Retinal pigment epithelial cell (primary cell): ENCODE results near the gene UTF1.
A peak's percentile ranks its signal among the peaks of the same experiment; 100 is the strongest.

Experiments used
- DNase-seq: peaks from one replicate; pipeline ENCODE4 v3.0.0-alpha.2; 2010; ENCODE audit warnings: low read depth
- H3K4me3 ChIP-seq: 2 replicates; pipeline ENCODE4 v1.5.1; 2011; ENCODE audit warnings: mild to moderate bottlenecking, low read length, control low read depth, moderate library complexity
- TF ChIP-seq, protein P1 (sequence below): conservative IDR thresholded peaks from 2 replicates; pipeline ENCODE4 v1.5.1; 2011; ENCODE audit warnings: low read depth, low read length, control low read depth, inconsistent platforms

Gene UTF1

DNA sequence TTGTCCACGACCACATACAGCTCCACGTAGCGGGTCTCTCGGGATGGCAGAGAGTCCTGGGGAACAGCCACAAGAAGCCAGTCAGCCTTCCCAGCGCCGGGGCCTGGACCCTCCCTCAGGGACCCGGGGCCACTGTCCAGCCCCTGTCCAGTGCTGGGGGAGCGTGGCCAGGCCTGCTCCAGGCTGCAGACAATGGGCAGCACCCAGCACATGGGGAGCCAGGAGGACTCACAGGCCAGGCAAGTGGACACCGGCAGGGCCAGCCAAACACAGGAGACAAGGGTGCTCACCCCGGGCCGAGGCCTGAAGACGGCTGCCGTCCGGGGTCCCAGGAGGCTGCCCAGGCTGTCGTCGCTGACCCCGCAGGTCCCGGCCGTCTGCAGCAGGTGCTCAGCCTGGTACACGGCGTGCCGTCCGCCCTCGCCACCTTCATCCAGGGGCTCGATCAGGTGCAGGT, 43.0 kb downstream of the UTF1 start:
- no peak for DNase-seq
- TF ChIP-seq, protein P1, sequence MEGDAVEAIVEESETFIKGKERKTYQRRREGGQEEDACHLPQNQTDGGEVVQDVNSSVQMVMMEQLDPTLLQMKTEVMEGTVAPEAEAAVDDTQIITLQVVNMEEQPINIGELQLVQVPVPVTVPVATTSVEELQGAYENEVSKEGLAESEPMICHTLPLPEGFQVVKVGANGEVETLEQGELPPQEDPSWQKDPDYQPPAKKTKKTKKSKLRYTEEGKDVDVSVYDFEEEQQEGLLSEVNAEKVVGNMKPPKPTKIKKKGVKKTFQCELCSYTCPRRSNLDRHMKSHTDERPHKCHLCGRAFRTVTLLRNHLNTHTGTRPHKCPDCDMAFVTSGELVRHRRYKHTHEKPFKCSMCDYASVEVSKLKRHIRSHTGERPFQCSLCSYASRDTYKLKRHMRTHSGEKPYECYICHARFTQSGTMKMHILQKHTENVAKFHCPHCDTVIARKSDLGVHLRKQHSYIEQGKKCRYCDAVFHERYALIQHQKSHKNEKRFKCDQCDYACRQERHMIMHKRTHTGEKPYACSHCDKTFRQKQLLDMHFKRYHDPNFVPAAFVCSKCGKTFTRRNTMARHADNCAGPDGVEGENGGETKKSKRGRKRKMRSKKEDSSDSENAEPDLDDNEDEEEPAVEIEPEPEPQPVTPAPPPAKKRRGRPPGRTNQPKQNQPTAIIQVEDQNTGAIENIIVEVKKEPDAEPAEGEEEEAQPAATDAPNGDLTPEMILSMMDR = no peak
- H3K4me3 ChIP-seq = no peak overlapping the region

DNA sequence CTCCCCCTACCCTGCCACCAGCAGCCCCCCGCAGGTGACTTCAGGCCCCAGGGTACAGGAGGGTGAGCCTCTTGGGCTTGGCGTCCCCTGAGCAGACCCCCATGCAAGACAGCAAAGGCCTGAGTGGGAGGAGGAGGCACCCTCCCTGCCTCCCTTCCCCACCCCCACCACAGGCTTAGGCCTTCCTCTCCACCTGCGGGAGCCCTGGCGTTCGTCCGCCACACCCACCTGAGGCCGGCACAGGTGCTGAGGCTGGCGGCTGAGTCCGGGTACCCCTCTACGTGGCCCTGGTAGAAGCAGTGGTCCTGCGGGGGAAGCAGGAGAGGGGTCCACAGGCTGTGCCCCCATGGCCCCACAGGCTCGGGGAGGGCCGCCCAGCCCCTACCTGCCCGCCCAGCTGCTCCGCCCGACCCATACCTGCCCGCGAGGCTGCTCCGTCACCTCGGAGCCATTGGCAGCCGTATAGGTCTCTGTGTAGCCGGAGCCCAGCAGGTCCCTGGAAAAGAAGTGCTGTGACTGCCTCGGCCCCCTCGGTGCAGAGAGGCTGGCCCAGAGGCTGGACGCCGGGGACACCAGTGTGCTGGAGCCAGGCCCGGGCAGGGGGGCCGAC, 43.6 kb downstream of the UTF1 start:
- no peak overlapping the region for H3K4me3 ChIP-seq
- TF ChIP-seq, protein P1 = no peak
- DNase-seq = no peak

DNA sequence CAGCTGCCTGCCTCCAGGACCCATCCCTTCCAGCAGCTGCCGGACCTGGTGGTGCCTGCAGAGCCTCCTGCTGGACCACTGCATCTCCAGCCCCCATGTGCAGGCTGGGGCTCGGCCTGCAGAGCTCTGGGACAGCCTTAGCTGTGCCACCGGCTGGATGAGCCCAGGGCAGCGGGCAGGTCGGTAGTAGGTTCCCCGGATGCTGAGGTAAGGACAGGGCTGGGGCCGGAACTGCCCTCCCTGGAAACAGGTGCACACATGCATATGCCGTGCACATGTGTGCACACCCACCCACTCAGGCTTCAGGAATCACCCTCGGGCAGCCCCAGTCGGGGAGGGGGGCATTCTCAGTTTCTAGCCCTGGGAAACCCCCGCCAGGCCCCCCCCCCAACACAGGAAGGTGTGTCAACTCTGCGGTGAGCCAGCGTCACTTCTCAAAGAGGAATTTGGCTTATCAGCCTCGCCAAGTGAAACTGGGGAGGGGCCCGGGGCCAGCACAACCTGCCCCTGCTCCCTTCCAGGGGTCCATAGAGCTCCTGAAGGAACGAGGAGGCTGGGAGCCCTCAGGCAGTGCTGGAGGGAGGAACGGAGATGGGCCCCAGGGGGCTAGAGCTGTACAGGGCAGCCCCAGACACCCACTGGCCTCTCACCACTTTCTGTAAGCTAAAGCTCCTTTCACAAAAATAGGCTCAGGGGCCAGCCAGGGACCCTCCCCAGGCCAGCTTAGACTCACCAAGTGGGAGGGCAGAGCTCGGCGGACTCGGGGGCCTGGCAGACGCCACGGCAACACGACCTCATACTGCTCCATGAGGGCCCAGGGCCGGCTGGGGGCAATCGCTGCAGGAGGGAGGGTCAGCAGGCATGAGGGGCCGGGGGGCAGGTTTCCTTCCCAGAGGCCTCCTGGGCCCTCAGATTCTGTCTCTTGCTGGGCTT, 45.0 kb downstream of the UTF1 start:
- DNase-seq = no peak
- TF ChIP-seq, protein P1 = no peak
- peak overlapping the region; percentile 31 for H3K4me3 ChIP-seq

DNA sequence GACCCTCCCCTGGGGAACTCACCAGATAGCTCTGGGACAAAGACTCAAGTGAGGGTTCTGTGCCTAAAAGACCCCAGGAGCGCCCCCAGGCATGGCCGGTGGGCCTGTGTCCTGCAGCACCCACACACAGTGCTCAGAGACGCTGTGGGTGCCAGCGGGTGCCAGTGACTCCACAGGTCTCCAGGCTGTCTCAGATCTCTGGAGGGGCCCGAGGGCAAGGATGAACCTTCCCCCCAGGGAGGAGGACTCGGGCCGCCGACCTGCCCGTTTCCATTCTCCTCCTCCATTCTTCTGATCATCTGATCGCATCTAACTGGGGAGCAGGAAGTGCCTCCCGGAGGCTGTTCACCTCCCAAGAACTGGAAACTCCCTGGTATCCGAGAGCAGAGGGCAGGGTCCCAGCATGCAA, 45.7 kb downstream of the UTF1 start:
- peak overlapping the region; percentile 31 for H3K4me3 ChIP-seq
- DNase-seq = no peak
- TF ChIP-seq, protein P1 = no peak

- peak overlapping the region; percentile 31 for H3K4me3 ChIP-seq
Observed at GRCh38 chr10:133276100-133276434, 46.0 kb downstream of the UTF1 start.

GRCh38 chr10:133276435-133277201, 46.6 kb downstream of the UTF1 start, which contains the start of gene ADAM8:
Gene ADAM8 (minus strand): TSS chr10:133276868. CDS start chr10:133276817, 51 bp downstream.
- no peak for DNase-seq
- H3K4me3 ChIP-seq = peak within 1 kb of the TSS; percentile 31

More at GRCh38 chr10:133276100-133276434, 46.0 kb downstream of the UTF1 start:
- TF ChIP-seq, protein P1 = no peak
- no peak for DNase-seq

More at GRCh38 chr10:133276435-133277201, 46.6 kb downstream of the UTF1 start, which contains the start of gene ADAM8:
- TF ChIP-seq, protein P1 = no peak
